Stimulated activated naive CD8-positive, alpha-beta T cell treated with anti-CD3 and anti-CD28 coated beads, Interleukin-15, amount 100 ng/mL, for 72 hours (primary cell): Measurements from ENCODE around the gene CLUH.

Experiments
- ATAC-seq: fragments of 150-1000 bp; cut with Tn5 transposase; 2 replicates; pipeline ENCODE4 v1.10.0; 2021; ENCODE audit warnings: mild to moderate bottlenecking, moderate library complexity
- DNase-seq, 2 donors: peaks; one replicate each; pipeline ENCODE4 v3.0.0; 2021 to 2022
- H3K27ac Mint-ChIP-seq, 2 donors: one replicate each; pipeline ENCODE4 v1.8.0; 2022; ENCODE audit warnings: mild to moderate bottlenecking in 2 of 2, mixed read lengths in 2 of 2, moderate library complexity in 2 of 2
- H3K27me3 Mint-ChIP-seq: one replicate; pipeline ENCODE4 v1.8.0; 2022; ENCODE audit warnings: mixed read lengths
- H3K4me1 Mint-ChIP-seq: one replicate; pipeline ENCODE4 v1.8.0; 2022; ENCODE audit warnings: mild to moderate bottlenecking, mixed read lengths
- H3K4me3 Mint-ChIP-seq, 2 donors: one replicate each; pipeline ENCODE4 v1.8.0; 2022; ENCODE audit warnings: mild to moderate bottlenecking in 2 of 2, mixed read lengths in 2 of 2, moderate library complexity in 1 of 2
- H3K9me3 Mint-ChIP-seq, 2 donors: one replicate each; pipeline ENCODE4 v1.8.0; 2022; ENCODE audit warnings: mixed read lengths in 2 of 2

Gene CLUH

GRCh38 chr17:2708585-2709182 is 2.9 kb downstream of the CLUH start:
- peak overlapping the region; percentile 68 to 82 for H3K27ac Mint-ChIP-seq
- H3K9me3 Mint-ChIP-seq, result no peaks in the 10 kb centered on the region
- no peak for ATAC-seq
- H3K4me1 Mint-ChIP-seq, result peaks cover 71% of the 10 kb centered on the region
- H3K4me3 Mint-ChIP-seq, result peak overlapping the region; percentile 88 to 94
- DNase-seq, result no peak
- no peaks in the 10 kb centered on the region for H3K27me3 Mint-ChIP-seq

GRCh38 chr17:2707721-2708584 is 3.6 kb downstream of the CLUH start:
- ATAC-seq, result no peak
- no peak overlapping the region for H3K4me3 Mint-ChIP-seq
- no peak for DNase-seq
- H3K4me1 Mint-ChIP-seq, result peaks cover 67% of the 10 kb centered on the region
- no peaks in the 10 kb centered on the region for H3K27me3 Mint-ChIP-seq
- H3K9me3 Mint-ChIP-seq, result no peaks in the 10 kb centered on the region
- peak overlapping the region; percentile 12 to 79 for H3K27ac Mint-ChIP-seq

- no peak for DNase-seq
- no peak for ATAC-seq
- Mint-ChIP-seq H3K4me3 (no peak overlapping the region), H3K27me3 (no peaks in the 10 kb centered on the region), H3K4me1 (peaks cover 59% of the 10 kb centered on the region), H3K27ac (peak overlapping the region in 1 of 2 donors; percentile 33), H3K9me3 (no peaks in the 10 kb centered on the region)
Observed at GRCh38 chr17:2706911-2707510, 4.6 kb downstream of the CLUH start.

GRCh38 chr17:2705888-2706795 is 5.4 kb downstream of the CLUH start:
- Mint-ChIP-seq H3K27me3 (no peaks in the 10 kb centered on the region), H3K4me1 (peaks cover 56% of the 10 kb centered on the region), H3K4me3 (no peak overlapping the region), H3K9me3 (no peaks in the 10 kb centered on the region), H3K27ac (peak overlapping the region in 1 of 2 donors; percentile 92)
- no peak for ATAC-seq
- no peak for DNase-seq

GRCh38 chr17:2705263-2705662 is 6.3 kb downstream of the CLUH start:
- peaks cover 51% of the 10 kb centered on the region for H3K4me1 Mint-ChIP-seq
- no peaks in the 10 kb centered on the region for H3K27me3 Mint-ChIP-seq
- peak overlapping the region; percentile 37 to 92 for H3K27ac Mint-ChIP-seq
- no peak for ATAC-seq
- H3K9me3 Mint-ChIP-seq, result no peaks in the 10 kb centered on the region
- no peak for DNase-seq
- no peak overlapping the region for H3K4me3 Mint-ChIP-seq

GRCh38 chr17:2704890-2705248 is 6.7 kb downstream of the CLUH start:
- no peak overlapping the region for H3K4me3 Mint-ChIP-seq
- ATAC-seq, result no peak
- peak overlapping the region in 1 of 2 donors; percentile 51 for H3K27ac Mint-ChIP-seq
- H3K4me1 Mint-ChIP-seq, result peaks cover 47% of the 10 kb centered on the region
- no peaks in the 10 kb centered on the region for H3K9me3 Mint-ChIP-seq
- DNase-seq, result no peak
- H3K27me3 Mint-ChIP-seq, result no peaks in the 10 kb centered on the region

GRCh38 chr17:2704031-2704889 is 7.3 kb downstream of the CLUH start:
- Mint-ChIP-seq H3K4me1 (peaks cover 41% of the 10 kb centered on the region), H3K27me3 (no peaks in the 10 kb centered on the region), H3K4me3 (no peak overlapping the region), H3K27ac (peak overlapping the region in 1 of 2 donors; percentile 51), H3K9me3 (no peaks in the 10 kb centered on the region)
- ATAC-seq, result no peak
- no peak for DNase-seq

GRCh38 chr17:2703606-2704005 is 8.0 kb downstream of the CLUH start:
- DNase-seq, result no peak
- Mint-ChIP-seq H3K4me3 (no peak overlapping the region), H3K27ac (no peak overlapping the region), H3K4me1 (peaks cover 34% of the 10 kb centered on the region), H3K9me3 (no peaks in the 10 kb centered on the region), H3K27me3 (no peaks in the 10 kb centered on the region)
- ATAC-seq, result no peak

- Mint-ChIP-seq H3K4me1 (peaks cover 30% of the 10 kb centered on the region), H3K9me3 (no peaks in the 10 kb centered on the region), H3K27me3 (no peaks in the 10 kb centered on the region), H3K4me3 (no peak overlapping the region), H3K27ac (peak overlapping the region in 1 of 2 donors; percentile 34)
- DNase-seq, result no peak
- no peak for ATAC-seq
Observed at GRCh38 chr17:2703181-2703580, 8.4 kb downstream of the CLUH start.

GRCh38 chr17:2701996-2702741 is 9.4 kb downstream of the CLUH start:
- Mint-ChIP-seq H3K9me3 (no peaks in the 10 kb centered on the region), H3K27ac (peak overlapping the region in 1 of 2 donors; percentile 92), H3K27me3 (no peaks in the 10 kb centered on the region), H3K4me1 (peaks cover 23% of the 10 kb centered on the region), H3K4me3 (no peak overlapping the region)
- DNase-seq (no peak), ATAC-seq (no peak)

GRCh38 chr17:2701161-2701995 is 10.2 kb downstream of the CLUH start:
- Mint-ChIP-seq H3K4me3 (no peak overlapping the region), H3K27ac (no peak overlapping the region), H3K4me1 (peaks cover 15% of the 10 kb centered on the region), H3K9me3 (no peaks in the 10 kb centered on the region), H3K27me3 (no peaks in the 10 kb centered on the region)
- ATAC-seq (peak; percentile 21), DNase-seq (no peak)

GRCh38 chr17:2700491-2701141 is 10.9 kb downstream of the CLUH start:
- no peaks in the 10 kb centered on the region for H3K9me3 Mint-ChIP-seq
- no peak for DNase-seq
- ATAC-seq, result no peak
- no peak overlapping the region for H3K27ac Mint-ChIP-seq
- H3K4me1 Mint-ChIP-seq, result peaks cover 7% of the 10 kb centered on the region
- no peak overlapping the region for H3K4me3 Mint-ChIP-seq
- no peaks in the 10 kb centered on the region for H3K27me3 Mint-ChIP-seq

GRCh38 chr17:2700030-2700490 is 11.5 kb downstream of the CLUH start:
- Mint-ChIP-seq H3K9me3 (no peaks in the 10 kb centered on the region), H3K27me3 (no peaks in the 10 kb centered on the region), H3K27ac (no peak overlapping the region), H3K4me1 (peaks cover 2% of the 10 kb centered on the region), H3K4me3 (no peak overlapping the region)
- ATAC-seq (no peak), DNase-seq (no peak)
